ENCODE results near the gene METAP1.

DNA sequence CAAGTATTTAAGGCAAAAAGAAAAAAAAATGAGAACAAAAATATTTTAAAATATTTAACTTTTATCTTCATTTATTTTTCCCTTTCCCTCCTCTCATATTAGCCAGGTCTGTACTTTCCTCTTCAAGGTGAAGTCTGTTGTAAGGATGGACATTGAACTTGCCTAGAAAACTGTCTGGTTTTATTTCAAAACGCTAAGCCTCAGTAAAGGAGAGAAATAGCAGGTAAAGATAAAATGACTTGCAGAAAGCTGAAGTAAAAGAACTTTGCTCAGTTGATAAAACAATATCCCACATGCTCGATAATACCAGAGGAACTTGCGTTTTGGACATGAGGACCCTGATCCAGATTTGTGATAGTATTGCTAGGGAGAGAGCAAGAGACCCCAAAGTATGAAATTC lies 28.6 kb upstream of the METAP1 start:
- TF ChIP-seq, protein P1, sequence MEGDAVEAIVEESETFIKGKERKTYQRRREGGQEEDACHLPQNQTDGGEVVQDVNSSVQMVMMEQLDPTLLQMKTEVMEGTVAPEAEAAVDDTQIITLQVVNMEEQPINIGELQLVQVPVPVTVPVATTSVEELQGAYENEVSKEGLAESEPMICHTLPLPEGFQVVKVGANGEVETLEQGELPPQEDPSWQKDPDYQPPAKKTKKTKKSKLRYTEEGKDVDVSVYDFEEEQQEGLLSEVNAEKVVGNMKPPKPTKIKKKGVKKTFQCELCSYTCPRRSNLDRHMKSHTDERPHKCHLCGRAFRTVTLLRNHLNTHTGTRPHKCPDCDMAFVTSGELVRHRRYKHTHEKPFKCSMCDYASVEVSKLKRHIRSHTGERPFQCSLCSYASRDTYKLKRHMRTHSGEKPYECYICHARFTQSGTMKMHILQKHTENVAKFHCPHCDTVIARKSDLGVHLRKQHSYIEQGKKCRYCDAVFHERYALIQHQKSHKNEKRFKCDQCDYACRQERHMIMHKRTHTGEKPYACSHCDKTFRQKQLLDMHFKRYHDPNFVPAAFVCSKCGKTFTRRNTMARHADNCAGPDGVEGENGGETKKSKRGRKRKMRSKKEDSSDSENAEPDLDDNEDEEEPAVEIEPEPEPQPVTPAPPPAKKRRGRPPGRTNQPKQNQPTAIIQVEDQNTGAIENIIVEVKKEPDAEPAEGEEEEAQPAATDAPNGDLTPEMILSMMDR (IDR thresholded peaks at IDR 0.05; ENCODE audit: insufficient read depth, low read length) = no peak
- TF ChIP-seq POLR2AphosphoS5 (IDR thresholded peaks at IDR 0.05; ENCODE audit: low read depth) = no peak
